Astrocyte of the spinal cord (primary cell): ENCODE results near the gene ZBTB21.
"Not testable (repeated sequence)": the region's sequence is repeated elsewhere in the genome, so short reads cannot be mapped to it uniquely, and the experiment has no call there.

Experiments
- DNase-seq: peaks from one replicate; pipeline ENCODE4 v3.0.0; 2011; ENCODE audit warnings: low read depth, low spot score
- H3K4me3 ChIP-seq: 2 replicates; pipeline ENCODE4 v1.5.1; 2011; ENCODE audit warnings: low read depth, mild to moderate bottlenecking, low read length, moderate library complexity
- in situ Hi-C: cut with HindIII; loops from 2 replicates; pipeline ENCODE4 v1.10.0; 2017; ENCODE audit warnings: low sequenced_read_pairs
- TF ChIP-seq, protein P1 (sequence below): IDR thresholded peaks from 2 replicates; pipeline ENCODE4 v1.5.1; 2012; ENCODE audit warnings: low read depth, mild to moderate bottlenecking, low read length, inconsistent platforms

The ZBTB21 gene

DNA sequence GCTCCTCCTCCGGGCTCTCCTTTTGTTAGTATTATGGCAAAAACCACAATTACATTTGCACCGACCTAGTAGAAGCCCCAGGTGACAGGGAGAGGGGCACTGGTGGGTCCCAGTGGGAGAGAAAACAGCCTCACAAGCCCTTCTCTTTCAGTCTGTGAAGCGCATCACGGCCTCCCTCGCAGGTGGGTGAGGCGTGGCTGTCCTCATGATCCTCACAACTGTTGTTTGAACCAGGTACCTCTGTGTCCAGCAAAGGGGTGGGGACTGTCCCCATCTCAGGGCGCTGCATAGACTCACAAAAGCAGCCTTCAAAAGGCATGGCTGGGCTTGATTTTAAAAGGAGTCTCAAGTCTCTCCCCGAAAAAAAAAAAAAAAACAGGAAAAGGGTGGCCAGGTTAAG, 48.4 kb downstream of the ZBTB21 start:
- in situ Hi-C loops: no loop called here

DNA sequence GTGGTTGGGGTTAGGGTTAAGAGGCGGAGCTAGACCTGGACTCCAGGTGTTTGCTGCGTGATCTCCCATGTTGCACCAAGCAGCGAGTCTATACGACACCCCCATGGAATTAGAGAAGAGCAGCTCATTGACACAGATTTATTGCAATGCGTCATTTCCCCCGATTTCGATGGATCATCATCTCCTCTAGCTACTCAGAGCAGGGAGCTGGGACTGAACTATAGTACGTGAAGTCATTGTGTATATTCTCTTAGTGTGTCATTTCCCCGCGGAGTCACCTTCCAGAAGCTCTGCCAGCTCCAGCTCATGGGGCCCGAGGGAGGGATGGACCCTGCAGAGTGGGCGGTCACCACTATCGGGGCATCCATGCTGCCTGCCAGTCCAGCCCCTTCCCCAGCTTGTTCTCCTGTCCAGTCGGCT, 48.9 kb downstream of the ZBTB21 start:
- peak; percentile 57 for DNase-seq
- H3K4me3 ChIP-seq: no peak overlapping the region
- in situ Hi-C loops: no loop called here
- TF ChIP-seq, protein P1, sequence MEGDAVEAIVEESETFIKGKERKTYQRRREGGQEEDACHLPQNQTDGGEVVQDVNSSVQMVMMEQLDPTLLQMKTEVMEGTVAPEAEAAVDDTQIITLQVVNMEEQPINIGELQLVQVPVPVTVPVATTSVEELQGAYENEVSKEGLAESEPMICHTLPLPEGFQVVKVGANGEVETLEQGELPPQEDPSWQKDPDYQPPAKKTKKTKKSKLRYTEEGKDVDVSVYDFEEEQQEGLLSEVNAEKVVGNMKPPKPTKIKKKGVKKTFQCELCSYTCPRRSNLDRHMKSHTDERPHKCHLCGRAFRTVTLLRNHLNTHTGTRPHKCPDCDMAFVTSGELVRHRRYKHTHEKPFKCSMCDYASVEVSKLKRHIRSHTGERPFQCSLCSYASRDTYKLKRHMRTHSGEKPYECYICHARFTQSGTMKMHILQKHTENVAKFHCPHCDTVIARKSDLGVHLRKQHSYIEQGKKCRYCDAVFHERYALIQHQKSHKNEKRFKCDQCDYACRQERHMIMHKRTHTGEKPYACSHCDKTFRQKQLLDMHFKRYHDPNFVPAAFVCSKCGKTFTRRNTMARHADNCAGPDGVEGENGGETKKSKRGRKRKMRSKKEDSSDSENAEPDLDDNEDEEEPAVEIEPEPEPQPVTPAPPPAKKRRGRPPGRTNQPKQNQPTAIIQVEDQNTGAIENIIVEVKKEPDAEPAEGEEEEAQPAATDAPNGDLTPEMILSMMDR: no peak

More for the DNA sequence above, 48.4 kb downstream of the ZBTB21 start:
- TF ChIP-seq, protein P1: no peak
- no peak for DNase-seq
- no peak overlapping the region for H3K4me3 ChIP-seq

DNA sequence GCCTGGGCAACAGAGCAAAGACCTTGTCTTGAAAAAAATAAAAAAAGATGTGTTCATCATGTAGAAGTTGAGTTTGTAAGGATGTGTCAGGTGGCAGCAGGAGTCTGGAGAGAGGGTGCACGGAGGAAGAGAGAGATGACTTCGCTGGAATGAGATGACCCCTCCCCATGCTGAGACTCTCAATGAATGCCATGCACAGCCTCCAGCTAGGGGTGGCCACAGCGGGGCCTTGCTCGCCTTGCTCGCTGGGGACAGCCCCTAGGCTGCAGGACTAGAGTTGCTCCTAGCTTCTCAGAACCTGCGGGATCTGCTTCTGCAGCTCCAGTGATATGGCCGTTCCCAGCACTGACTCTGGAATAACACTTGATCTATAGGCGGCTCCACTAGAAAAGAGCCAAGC, 49.8 kb downstream of the ZBTB21 start:
- in situ Hi-C loops: no loop called here
- H3K4me3 ChIP-seq: no peak overlapping the region
- TF ChIP-seq, protein P1: no peak
- no peak for DNase-seq

DNA sequence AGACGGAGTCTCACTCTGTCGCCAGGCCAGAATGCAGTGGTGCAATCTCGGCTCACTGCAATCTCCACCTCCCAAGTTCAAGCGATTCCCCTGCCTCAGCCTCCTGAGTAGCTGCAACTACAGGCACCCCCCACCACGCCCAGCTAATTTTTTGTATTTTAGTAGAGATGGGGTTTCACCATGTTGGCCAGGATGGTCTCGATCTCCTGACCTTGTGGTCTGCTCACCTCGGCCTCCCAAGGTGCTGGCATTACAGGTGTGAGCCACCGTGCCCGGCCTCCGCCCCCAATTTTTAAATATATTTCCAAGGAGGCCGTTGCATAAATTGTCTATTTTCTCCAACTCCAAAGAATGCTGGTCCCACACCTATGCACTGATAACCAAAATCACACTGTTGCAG, 50.5 kb downstream of the ZBTB21 start:
- in situ Hi-C loops, H3K4me3 ChIP-seq, DNase-seq: not testable (repeated sequence)

DNA sequence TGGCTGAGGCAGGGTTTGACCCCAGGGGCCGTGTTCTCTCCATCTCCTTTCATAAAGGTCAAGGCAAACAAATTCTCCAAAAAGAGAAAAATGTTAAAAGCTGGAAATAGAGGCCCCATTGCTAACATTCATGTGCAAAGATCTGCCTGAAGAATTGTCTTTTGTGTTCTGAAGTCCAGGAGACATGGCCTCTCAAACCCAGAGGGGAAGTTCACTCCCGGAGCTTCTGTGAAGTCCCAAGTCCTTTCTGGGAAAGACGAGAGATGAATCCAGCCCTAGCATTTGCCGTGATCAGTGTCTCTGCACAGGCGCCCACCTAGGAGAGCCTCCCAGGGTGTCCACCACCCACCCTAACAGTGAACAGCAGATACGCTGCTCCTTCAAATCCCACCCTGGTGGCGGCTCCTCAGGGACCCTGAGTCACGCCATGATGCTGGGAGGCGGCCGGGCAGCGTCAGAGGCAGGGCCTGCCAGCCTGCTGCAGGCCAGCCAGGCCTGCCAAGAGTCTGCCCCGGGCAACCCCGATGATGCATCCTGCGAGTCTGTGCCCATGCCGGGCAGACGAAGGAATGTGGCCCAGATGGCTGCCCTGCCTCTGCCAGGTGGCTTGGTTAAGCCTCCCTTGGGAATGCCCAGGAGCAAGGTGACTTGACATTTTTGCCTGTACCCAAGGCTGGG, 51.1 kb downstream of the ZBTB21 start:
- in situ Hi-C loops: no loop called here
- DNase-seq: no peak
- TF ChIP-seq, protein P1: no peak
- H3K4me3 ChIP-seq: no peak overlapping the region

DNA sequence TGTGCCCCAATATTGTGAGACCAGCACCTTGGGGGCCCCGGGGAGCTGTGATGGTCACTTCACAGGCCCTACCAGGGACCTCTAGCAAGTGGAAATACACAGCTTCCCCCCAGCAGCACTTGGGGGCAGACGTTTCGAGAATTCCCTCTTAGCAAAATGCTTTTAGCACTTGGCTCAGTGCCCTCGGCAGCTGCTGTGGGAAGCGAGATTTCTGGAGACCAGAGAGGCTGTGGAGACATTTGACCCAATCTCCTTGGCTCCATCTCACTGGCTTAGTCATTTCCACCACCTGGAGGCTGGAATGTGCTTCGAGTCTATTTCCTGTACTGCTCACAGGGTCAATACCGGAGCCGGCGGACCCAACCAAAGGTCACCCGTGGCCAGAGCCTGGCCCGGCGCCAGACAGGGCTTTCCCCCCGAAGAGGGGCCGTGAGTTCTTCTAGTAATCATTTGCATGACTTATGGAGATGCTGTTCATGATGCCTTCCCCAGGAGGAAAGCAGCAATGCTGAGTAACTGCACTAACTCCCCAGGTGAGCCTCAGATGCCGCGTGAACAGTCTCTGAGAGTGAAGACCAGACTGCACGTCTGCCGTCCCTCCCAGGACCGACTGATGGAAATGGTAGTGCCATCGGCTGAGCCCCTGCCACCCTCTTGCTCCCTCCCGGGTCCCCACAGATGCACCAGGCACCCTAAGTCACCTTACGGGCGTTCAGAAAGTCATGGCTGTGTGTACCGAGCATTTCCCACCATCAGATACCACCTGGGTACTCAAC, 52.0 kb downstream of the ZBTB21 start:
- TF ChIP-seq, protein P1: peak; percentile 21

More for the DNA sequence above, 52.0 kb downstream of the ZBTB21 start:
- H3K4me3 ChIP-seq: no peak overlapping the region
- in situ Hi-C loops: no loop called here
- DNase-seq: peak; percentile 95
